NCI-H2227 (cell line): ENCODE results near the gene NUP42.
"Not testable (repeated sequence)": the region's sequence is repeated elsewhere in the genome, so short reads cannot be mapped to it uniquely, and the experiment has no call there.

Source experiments
- DNase-seq: peaks from one replicate; lab custom pipeline; 2025; ENCODE audit not compliant: unreplicated experiment; lab: John Stamatoyannopoulos, UW

Gene NUP42, protein sequence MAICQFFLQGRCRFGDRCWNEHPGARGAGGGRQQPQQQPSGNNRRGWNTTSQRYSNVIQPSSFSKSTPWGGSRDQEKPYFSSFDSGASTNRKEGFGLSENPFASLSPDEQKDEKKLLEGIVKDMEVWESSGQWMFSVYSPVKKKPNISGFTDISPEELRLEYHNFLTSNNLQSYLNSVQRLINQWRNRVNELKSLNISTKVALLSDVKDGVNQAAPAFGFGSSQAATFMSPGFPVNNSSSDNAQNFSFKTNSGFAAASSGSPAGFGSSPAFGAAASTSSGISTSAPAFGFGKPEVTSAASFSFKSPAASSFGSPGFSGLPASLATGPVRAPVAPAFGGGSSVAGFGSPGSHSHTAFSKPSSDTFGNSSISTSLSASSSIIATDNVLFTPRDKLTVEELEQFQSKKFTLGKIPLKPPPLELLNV

DNA sequence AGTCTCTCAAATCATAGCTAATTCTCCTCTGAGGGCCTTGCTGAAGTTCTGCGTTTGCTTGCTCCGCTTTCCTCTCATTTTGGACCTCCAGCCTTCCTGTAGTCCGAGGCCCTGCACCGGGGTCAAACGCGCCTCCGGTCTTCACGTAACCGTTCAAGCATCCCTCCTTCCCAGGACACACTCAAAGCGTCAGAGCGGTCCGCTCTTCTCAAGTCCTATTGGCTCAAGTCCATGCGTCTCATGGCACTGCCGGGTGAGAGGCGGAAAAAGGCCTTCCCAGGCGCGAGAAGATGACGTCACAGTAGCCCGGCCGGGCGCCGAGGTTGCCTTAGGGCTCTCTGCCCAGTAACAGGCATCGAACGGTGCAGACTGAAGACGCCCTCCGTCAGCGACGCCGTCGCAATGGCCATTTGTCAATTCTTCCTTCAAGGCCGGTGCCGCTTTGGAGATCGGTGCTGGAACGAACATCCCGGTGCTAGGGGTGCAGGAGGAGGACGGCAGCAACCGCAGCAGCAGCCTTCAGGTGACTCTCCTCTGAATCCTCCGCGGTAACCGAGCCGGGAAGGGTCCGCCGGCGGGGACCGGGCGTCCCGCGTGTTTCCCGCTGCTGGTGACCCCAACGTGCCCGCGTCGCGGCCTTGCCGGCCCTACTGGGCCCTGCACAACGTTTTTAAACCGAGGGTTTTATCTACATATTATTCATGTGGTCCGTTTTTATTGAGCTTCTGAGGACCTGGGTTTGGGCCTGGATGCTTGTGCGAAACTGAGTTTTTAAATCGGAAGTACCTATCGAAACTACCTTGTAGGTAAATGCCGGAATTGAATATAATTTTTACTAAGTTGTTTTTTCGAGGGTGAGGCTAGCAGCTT lies at the start of gene NUP42:
NUP42 (plus strand) TSS at position 365 of the 870 bp plus-strand sequence; CDS start at position 403, 38 bp downstream.
- DNase-seq, result peak; percentile 99

DNA sequence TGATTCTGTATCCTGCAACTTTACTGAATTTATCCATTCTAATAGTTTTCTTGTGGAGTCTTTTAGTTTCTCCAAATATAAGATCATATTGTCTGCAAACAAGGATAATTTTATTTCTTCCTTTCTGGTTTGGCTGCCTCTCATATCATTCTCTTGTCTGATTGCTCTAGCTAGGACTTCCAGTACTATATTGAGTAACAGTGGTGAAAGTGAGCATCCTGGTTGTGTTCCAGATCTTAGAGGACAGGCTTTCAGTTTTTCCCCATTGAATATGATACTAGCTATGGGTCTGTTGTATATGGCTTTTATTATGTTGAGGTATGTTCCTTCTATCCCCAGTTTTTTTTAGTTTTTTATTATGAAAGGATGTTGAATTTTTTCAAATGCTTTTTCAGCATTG lies 48.1 kb upstream of the NUP42 start:
- no peak for DNase-seq

GRCh38 chr7:23135755-23136154 lies 46.1 kb upstream of the NUP42 start:
- no peak for DNase-seq

DNA sequence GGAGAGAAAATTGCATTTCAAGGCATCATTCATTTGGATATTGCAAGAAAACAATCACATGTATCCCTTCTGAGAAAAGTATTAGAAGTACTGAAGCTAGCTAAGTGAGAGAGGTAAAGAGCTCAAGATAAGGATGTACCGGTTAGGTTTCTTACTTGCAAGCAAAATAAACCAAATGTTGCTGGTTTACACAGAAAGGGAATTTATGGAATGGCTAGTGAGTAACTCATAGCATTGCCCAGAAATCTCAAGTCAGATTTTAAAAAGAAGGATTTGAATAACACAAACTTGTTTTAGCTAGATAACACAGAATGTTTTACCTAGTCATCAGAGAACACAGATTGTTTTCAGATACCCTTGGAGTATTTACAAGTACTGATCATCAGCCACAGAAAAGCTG lies 45.6 kb upstream of the NUP42 start:
- no peak for DNase-seq

- no peak for DNase-seq
These were observed 24.2 kb upstream of the NUP42 start for GRCh38 chr7:23157679-23158078.

DNA sequence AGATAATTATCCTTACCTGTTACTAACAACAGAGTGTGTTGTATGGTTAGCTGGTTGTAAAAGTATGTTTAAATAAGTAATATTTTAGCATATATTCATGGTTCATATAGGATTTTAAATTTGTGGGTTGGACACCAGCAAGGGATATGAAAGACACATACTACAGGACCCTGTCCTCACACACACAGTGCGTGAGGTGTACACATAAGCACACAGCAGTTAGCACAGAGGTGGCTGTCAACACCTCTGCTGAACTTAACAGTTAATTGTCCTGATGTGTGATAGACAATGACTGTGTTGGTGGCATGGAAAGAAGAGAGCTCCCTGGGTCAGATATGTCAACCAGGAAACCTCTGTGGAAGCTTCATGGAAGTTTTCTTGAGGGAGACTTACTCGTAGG lies 23.3 kb upstream of the NUP42 start:
- no peak for DNase-seq

GRCh38 chr7:23161482-23161881 lies 20.4 kb upstream of the NUP42 start:
- no peak for DNase-seq

DNA sequence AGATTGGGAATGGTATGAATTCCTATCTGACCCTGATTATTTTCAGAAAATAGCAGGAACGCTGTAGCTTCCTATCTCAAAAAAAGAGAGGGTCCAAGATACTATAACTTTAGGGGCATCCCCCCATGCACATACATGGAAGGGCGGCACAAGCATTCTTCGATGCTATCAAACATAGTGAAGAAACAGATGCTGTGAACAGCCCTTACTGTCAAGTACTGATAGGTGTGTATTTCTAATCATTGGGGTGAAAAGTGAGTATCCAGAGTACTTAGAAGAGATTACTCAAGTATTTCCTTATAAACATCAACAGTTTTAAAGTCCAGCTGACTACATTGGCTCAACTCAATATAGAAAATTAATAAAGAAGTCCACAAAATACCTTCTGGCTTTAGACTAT lies 17.0 kb upstream of the NUP42 start:
- no peak for DNase-seq

GRCh38 chr7:23165316-23165715 lies 16.5 kb upstream of the NUP42 start:
- no peak for DNase-seq

DNA sequence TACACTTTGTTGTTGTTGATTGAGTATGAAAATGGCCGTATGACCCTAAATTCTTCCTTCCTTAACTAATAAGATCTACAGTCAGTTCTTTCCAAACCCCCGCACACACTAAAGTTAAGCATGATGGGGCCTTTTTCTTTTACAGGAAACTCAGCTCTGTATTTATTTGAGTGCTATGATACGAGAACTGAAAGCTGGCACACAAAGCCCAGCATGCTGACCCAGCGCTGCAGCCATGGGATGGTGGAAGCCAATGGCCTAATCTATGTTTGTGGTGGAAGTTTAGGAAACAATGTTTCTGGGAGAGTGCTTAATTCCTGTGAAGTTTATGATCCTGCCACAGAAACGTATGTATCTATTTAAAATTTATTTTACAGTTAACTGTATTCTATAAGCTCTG lies 14.2 kb upstream of the NUP42 start:
- DNase-seq, result no peak

- no peak for DNase-seq
These were observed 13.6 kb upstream of the NUP42 start for GRCh38 chr7:23168111-23168885.

DNA sequence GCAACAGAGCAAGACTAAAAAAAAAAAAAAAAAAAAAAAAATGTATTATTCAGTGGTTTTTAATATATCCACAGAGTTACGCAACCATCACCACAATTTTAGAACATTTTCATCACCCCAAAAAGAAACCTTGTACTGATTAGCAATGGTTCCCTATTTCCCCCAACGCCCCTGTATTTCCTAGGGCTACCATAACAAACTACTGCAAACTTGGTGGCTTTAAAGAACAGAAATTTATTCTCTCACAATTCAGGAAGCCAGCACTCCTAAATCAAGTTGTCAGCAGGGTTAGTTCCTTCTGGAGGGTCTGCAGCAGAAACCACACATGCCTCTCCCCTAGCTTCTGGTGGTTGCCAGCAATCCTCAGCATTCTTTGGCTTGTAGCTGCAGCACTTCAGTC lies 5.9 kb upstream of the NUP42 start:
- no peak for DNase-seq

- DNase-seq, result no peak
These were observed 1.6 kb downstream of the NUP42 start for GRCh38 chr7:23183279-23184012.

GRCh38 chr7:23184291-23184690 lies 2.4 kb downstream of the NUP42 start:
- DNase-seq, result no peak

DNA sequence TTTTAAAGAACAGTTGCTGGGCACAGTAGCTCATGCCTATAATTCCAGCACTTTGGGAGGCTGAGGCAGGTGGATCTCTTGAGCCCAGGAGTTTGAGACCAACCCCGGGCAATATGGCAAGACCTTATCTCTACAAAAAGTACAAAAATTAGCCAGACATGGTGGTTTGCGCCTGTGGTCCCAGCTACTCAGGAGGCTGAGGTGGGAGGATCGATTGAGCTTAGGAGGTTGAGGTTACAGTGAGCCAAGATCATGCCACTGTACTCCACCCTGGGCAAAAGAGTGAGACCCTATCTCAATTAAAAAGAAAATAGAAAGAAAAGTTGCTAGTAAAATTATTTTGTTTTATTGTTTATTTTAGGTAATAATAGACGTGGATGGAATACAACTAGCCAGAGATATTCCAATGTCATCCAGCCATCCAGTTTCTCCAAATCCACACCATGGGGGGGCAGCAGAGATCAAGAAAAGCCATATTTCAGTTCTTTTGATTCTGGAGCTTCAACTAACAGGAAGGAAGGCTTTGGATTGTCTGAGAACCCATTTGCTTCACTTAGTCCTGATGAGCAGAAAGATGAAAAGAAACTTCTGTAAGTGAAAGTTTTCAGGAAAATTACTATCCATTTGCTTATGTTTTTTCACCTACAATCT lies 3.0 kb downstream of the NUP42 start:
- DNase-seq, result peak; percentile 46

- no peak for DNase-seq
These were observed 4.1 kb downstream of the NUP42 start for GRCh38 chr7:23185980-23186379.

GRCh38 chr7:23191022-23191421 lies 9.2 kb downstream of the NUP42 start:
- no peak for DNase-seq

DNA sequence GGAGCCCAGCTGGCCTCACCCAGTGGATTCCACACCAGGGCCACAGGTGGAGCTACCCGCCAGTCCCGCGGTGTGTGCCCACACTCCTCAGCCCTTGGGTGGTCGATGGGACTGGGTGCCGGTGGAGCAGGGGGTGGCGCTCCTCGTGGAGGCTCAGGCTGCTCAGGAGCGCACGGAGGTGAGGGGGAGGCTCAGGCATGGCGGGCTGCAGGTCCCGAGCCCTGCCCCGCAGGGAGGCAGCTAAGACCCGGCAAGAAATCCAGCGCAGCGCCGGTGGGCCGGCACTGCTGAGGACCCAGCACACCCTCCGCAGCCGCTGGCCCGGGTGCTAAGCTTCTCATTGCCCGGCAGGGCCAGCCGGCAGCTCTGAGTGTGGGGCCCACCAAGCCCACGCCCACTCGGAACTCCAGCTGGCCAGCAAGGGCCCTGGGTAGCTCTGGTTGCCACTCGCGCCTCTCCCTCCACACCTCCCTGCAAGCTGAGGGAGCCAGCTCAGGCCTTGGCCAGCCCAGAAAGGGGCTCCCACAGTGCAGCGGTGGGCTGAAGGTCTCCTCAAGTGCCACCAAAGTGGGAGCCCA lies 11.9 kb downstream of the NUP42 start:
- DNase-seq, result not testable (repeated sequence)

GRCh38 chr7:23196306-23196705 lies 14.5 kb downstream of the NUP42 start:
- no peak for DNase-seq

GRCh38 chr7:23197745-23198144 lies 15.9 kb downstream of the NUP42 start:
- DNase-seq, result not testable (repeated sequence)
